ENCODE results near the gene PCMT1.
"Not testable (repeated sequence)": the region's sequence is repeated elsewhere in the genome, so short reads cannot be mapped to it uniquely, and the experiment has no call there.

The PCMT1 gene

GRCh38 chr6:149846321-149846720 lies 96.8 kb downstream of the PCMT1 start:
- H3K27ac ChIP-seq = peak overlapping the region; percentile 4; the same call in 1 of the 2 replicates
- no peak for TF ChIP-seq ZFX (IDR thresholded peaks at IDR 0.05)
- TF ChIP-seq CTCF (conservative IDR thresholded peaks at IDR 0.05) = no peak

GRCh38 chr6:149847939-149848267 lies 98.4 kb downstream of the PCMT1 start:
- no peak overlapping the region; the same call in 1 of the 2 replicates for H3K27ac ChIP-seq
- TF ChIP-seq CTCF (conservative IDR thresholded peaks at IDR 0.05) (no peak), ZFX (IDR thresholded peaks at IDR 0.05) (no peak)

GRCh38 chr6:149848343-149848742 lies 98.8 kb downstream of the PCMT1 start:
- not testable (repeated sequence) for H3K27ac ChIP-seq

- TF ChIP-seq CTCF (conservative IDR thresholded peaks at IDR 0.05) = no peak
- TF ChIP-seq ZFX (IDR thresholded peaks at IDR 0.05) = no peak
- no peak overlapping the region for H3K27ac ChIP-seq
Observed at GRCh38 chr6:149851461-149852110, 102.0 kb downstream of the PCMT1 start.

- H3K27ac ChIP-seq = no peak overlapping the region
- no peak for TF ChIP-seq CTCF (conservative IDR thresholded peaks at IDR 0.05)
- no peak for TF ChIP-seq ZFX (IDR thresholded peaks at IDR 0.05)
Observed at GRCh38 chr6:149852180-149852579, 102.6 kb downstream of the PCMT1 start.

- no peak overlapping the region for H3K27ac ChIP-seq
Observed at GRCh38 chr6:149852881-149853280, 103.3 kb downstream of the PCMT1 start.

GRCh38 chr6:149854017-149854416 lies 104.5 kb downstream of the PCMT1 start:
- H3K27ac ChIP-seq = not testable (repeated sequence)

More at GRCh38 chr6:149852881-149853280, 103.3 kb downstream of the PCMT1 start:
- TF ChIP-seq CTCF (conservative IDR thresholded peaks at IDR 0.05) (no peak), ZFX (IDR thresholded peaks at IDR 0.05) (no peak)

GRCh38 chr6:149854532-149854931 lies 105.0 kb downstream of the PCMT1 start:
- peak overlapping the region; percentile 13; the same call in 1 of the 2 replicates for H3K27ac ChIP-seq
- TF ChIP-seq CTCF (conservative IDR thresholded peaks at IDR 0.05) (no peak), ZFX (IDR thresholded peaks at IDR 0.05) (no peak)

Data from C4-2B (cell line).